ENCODE data around the gene ME2. TPM values are rescaled to one million over a fixed set of nuclear protein-coding genes. Genes with fewer than 3 reads are reported as not detected.
A peak's percentile ranks its signal among the peaks of the same experiment; 100 is the strongest.

ME2 gene
- total and polyA plus RNA-seq, 9 of the 15 experiments (the other 6 are each of a cell fraction or from before 2014, with no cell fraction given), result 12.3 to 54.4 (median 36.2) TPM

DNA sequence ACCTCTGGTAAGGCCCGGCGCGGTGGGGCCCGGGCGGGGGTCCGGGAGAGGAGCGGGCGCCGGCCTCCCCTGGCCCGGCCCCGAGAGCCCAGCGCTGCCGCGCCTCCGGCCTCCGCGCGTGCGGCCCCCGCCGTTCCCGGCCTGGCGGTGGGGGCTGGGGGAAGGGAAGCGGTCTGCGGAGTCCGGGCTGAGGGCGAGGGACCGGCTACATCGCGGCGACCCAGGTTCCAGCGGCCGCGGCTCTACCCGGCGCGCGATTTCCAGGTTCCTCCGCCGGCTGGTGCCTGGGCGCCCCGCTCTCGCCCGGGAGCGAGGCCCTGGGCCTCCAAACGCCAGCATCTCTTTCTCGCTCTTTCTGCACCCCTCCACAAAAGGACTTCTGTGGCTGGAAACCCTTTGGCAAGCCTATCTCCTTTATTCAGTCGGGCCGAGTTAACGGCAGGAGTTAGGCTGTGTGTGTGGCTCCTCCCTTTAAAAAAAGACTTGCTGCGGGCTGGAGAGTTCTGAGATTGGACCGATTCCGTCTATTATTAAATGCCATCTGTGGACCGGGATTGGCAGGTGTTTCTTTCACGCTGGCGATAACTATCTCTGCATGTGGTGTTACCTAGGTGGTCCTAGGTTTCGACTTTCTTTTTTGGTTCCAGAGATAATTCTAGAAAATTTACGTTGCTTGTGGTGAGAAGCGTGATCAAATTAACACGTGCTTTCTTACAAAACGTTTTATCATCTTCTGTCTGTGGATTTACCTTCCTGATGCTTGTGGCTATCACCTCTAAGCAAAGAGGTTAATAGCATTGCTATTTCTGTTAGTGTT, 592 bp downstream of the ME2 start (continued):
- TF ChIP-seq, protein P1, sequence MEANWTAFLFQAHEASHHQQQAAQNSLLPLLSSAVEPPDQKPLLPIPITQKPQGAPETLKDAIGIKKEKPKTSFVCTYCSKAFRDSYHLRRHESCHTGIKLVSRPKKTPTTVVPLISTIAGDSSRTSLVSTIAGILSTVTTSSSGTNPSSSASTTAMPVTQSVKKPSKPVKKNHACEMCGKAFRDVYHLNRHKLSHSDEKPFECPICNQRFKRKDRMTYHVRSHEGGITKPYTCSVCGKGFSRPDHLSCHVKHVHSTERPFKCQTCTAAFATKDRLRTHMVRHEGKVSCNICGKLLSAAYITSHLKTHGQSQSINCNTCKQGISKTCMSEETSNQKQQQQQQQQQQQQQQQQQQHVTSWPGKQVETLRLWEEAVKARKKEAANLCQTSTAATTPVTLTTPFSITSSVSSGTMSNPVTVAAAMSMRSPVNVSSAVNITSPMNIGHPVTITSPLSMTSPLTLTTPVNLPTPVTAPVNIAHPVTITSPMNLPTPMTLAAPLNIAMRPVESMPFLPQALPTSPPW (CRISPR knock-in tag; IDR thresholded peaks at IDR 0.05), result peak; percentile 54; the same call in 1 of the 2 replicates
- TF ChIP-seq BHLHE40 (IDR thresholded peaks at IDR 0.05; ENCODE audit: low read length), result peak; percentile 8; the same call in 1 of the 2 replicates
- no peak for TF ChIP-seq RBM15 (IDR thresholded peaks at IDR 0.05; ENCODE audit: insufficient read depth, low read length)
- TF ChIP-seq, protein P2, sequence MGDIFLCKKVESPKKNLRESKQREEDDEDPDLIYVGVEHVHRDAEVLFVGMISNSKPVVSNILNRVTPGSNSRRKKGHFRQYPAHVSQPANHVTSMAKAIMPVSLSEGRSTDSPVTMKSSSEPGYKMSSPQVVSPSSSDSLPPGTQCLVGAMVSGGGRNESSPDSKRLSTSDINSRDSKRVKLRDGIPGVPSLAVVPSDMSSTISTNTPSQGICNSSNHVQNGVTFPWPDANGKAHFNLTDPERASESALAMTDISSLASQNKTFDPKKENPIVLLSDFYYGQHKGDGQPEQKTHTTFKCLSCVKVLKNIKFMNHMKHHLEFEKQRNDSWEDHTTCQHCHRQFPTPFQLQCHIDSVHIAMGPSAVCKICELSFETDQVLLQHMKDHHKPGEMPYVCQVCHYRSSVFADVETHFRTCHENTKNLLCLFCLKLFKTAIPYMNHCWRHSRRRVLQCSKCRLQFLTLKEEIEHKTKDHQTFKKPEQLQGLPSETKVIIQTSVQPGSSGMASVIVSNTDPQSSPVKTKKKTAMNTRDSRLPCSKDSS (IDR thresholded peaks at IDR 0.05; ENCODE audit: low read depth, partially characterized antibody), result no peak
- TF ChIP-seq, protein P3, sequence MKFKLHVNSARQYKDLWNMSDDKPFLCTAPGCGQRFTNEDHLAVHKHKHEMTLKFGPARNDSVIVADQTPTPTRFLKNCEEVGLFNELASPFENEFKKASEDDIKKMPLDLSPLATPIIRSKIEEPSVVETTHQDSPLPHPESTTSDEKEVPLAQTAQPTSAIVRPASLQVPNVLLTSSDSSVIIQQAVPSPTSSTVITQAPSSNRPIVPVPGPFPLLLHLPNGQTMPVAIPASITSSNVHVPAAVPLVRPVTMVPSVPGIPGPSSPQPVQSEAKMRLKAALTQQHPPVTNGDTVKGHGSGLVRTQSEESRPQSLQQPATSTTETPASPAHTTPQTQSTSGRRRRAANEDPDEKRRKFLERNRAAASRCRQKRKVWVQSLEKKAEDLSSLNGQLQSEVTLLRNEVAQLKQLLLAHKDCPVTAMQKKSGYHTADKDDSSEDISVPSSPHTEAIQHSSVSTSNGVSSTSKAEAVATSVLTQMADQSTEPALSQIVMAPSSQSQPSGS (CRISPR knock-in tag; IDR thresholded peaks at IDR 0.05), result no peak
- TF ChIP-seq KLF1 (tag; IDR thresholded peaks at IDR 0.05), result no peak
- TF ChIP-seq MAZ (CRISPR knock-in tag; conservative IDR thresholded peaks at IDR 0.05 in 1 of 2, IDR thresholded peaks at IDR 0.05 in 1 of 2), result peak in 1 of 2 experiments; percentile 42; a peak in 3 of 4 replicates
- peak; percentile 0; the same call in 1 of the 2 replicates for TF ChIP-seq SMAD4 (CRISPR knock-in tag; conservative IDR thresholded peaks at IDR 0.05)
- TF ChIP-seq BCL6 (CRISPR knock-in tag; IDR thresholded peaks at IDR 0.05), result no peak
- TF ChIP-seq EZH2 (IDR thresholded peaks at IDR 0.05; ENCODE audit: borderline replicate concordance, low read depth, low read length), result no peak
- no peak for TF ChIP-seq GTF2F1 (IDR thresholded peaks at IDR 0.05; ENCODE audit: low read depth, low read length)
- TF ChIP-seq HNRNPL (IDR thresholded peaks at IDR 0.05; ENCODE audit: low read depth, low read length), result no peak

Data from K562 (cell line).